Measurements from ENCODE around the gene STC2.

DNA sequence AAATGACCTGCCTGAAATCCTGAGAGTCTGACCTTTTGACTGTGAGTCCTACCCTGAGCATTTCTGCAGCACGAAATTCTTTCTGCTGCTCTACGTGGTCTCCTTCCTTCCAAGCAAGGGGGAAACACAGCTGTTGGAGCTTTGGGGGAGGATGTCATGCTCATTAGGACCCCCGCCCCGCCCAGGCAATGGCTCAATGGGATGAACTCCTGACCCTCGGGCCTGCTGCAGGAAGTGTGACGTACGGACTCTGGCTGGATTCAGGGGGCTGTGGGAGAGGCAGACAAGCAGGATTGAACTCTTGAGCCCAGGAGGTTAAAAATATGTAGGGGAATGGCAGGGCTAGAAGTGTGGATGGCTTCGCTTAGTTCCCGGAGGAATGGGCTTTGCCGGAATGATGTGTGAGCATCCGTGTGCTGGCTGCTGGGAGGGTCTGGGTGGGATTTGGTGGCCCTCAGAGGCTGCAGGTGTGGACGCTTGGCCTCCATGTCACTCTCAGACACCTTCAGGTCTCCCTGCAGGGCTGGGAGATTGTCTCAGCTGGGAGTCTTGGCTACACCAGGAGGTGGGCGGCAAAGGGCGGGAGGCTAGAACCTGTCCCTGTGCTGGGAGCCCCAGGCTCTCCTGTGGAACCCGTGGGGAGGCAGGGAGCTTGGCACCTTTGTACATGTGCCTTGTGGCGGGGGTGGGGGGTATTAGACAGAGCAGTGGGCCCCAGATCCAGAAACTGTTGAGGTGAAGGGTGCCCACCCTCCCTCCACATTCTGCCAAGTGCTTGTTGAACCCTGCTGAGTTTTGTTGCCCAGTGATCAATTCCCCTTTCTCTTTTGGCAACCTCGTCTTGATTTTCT, 26.3 kb downstream of the STC2 start:
- TF ChIP-seq, protein P1, sequence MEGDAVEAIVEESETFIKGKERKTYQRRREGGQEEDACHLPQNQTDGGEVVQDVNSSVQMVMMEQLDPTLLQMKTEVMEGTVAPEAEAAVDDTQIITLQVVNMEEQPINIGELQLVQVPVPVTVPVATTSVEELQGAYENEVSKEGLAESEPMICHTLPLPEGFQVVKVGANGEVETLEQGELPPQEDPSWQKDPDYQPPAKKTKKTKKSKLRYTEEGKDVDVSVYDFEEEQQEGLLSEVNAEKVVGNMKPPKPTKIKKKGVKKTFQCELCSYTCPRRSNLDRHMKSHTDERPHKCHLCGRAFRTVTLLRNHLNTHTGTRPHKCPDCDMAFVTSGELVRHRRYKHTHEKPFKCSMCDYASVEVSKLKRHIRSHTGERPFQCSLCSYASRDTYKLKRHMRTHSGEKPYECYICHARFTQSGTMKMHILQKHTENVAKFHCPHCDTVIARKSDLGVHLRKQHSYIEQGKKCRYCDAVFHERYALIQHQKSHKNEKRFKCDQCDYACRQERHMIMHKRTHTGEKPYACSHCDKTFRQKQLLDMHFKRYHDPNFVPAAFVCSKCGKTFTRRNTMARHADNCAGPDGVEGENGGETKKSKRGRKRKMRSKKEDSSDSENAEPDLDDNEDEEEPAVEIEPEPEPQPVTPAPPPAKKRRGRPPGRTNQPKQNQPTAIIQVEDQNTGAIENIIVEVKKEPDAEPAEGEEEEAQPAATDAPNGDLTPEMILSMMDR (IDR thresholded peaks at IDR 0.05): no peak
- TF ChIP-seq POLR2A (IDR thresholded peaks at IDR 0.05): no peak
